ENCODE measurements around the gene NDUFS4. TPM values are rescaled to one million over a fixed set of nuclear protein-coding genes. Genes with fewer than 3 reads are reported as not detected.
"Not testable (repeated sequence)": the region's sequence is repeated elsewhere in the genome, so short reads cannot be mapped to it uniquely, and the experiment has no call there.

Gene NDUFS4
- polyA plus RNA-seq, 1 donor from 2014 or later, result 275 TPM

- Histone ChIP-seq H3K9me2 (ENCODE audit: insufficient read depth, low read length) (no peaks in the 10 kb centered on the region), H3K27me3 (ENCODE audit: insufficient read depth, low read depth, low read length) (no peaks in the 10 kb centered on the region), H3K9me3 (ENCODE audit: low read length) (no peaks in the 10 kb centered on the region), H2AFZ (ENCODE audit: low read depth, low read length) (no peak overlapping the region), H3F3A (ENCODE audit: insufficient read depth, low read length, poor library complexity, severe bottlenecking) (no peaks in the 10 kb centered on the region), H4K20me1 (ENCODE audit: insufficient read depth) (no peaks in the 10 kb centered on the region), H3K9ac (ENCODE audit: low read length) (no peak overlapping the region), H3K4me3 (ENCODE audit: low read length) (no peak overlapping the region), H3K79me2 (replicated peaks; ENCODE audit: insufficient read depth, low read length) (no peaks in the 10 kb centered on the region), H3K27ac (ENCODE audit: low read length) (no peak overlapping the region), H3K4me2 (ENCODE audit: low read length) (no peak overlapping the region), H3K36me3 (ENCODE audit: insufficient read depth, low read length) (no peaks in the 10 kb centered on the region)
- no peak for TF ChIP-seq CTCF (IDR thresholded peaks at IDR 0.05; ENCODE audit: poor library complexity, severe bottlenecking)
- TF ChIP-seq TAF1 (IDR thresholded peaks at IDR 0.05; ENCODE audit: low read depth), result no peak
- no peak for TF ChIP-seq EP300 (conservative IDR thresholded peaks at IDR 0.05; ENCODE audit: poor library complexity, severe bottlenecking)
- TF ChIP-seq MXI1 (conservative IDR thresholded peaks at IDR 0.05; ENCODE audit: poor library complexity, severe bottlenecking), result no peak
- no peak for TF ChIP-seq POLR2AphosphoS5 (IDR thresholded peaks at IDR 0.05)
- TF ChIP-seq EZH2 (IDR thresholded peaks at IDR 0.05; ENCODE audit: borderline replicate concordance, insufficient read depth, low read length, poor library complexity, severe bottlenecking), result no peak
- no peak for TF ChIP-seq RAD21 (conservative IDR thresholded peaks at IDR 0.05)
These were observed 130.6 kb downstream of the NDUFS4 start for GRCh38 chr5:53691014-53691413.

DNA sequence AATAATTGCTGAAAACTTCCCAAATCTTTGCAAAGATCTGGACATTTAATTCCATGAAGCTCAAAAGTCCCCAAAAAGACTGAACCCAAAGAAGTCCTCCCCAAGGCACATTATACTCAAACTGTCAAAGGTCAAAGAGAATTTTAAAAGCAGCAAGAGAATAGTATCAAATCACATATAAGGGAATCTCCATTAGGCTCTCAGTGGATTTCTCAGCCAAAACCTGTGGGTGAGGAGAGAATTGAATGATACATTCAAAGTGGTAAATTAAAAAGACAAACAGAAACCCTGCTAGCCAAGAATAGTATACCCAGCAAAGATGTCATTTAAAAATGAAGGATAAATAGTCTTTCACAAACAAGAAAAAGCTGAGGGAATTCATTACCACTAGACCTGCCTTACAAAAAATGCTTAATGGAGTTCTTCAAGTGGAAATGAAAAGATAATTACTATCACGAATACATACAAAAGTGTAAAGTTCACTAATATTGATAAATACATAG, 134.1 kb downstream of the NDUFS4 start:
- no peaks in the 10 kb centered on the region for H3F3A ChIP-seq (ENCODE audit: insufficient read depth, low read length, poor library complexity, severe bottlenecking)
- H3K36me3 ChIP-seq (ENCODE audit: insufficient read depth, low read length), result no peaks in the 10 kb centered on the region
- H3K79me2 ChIP-seq (replicated peaks; ENCODE audit: insufficient read depth, low read length), result no peaks in the 10 kb centered on the region
- TF ChIP-seq EP300 (conservative IDR thresholded peaks at IDR 0.05; ENCODE audit: poor library complexity, severe bottlenecking) (no peak), EZH2 (IDR thresholded peaks at IDR 0.05; ENCODE audit: borderline replicate concordance, insufficient read depth, low read length, poor library complexity, severe bottlenecking) (no peak), CTCF (IDR thresholded peaks at IDR 0.05; ENCODE audit: poor library complexity, severe bottlenecking) (no peak), MXI1 (conservative IDR thresholded peaks at IDR 0.05; ENCODE audit: poor library complexity, severe bottlenecking) (no peak), TAF1 (IDR thresholded peaks at IDR 0.05; ENCODE audit: low read depth) (no peak), POLR2AphosphoS5 (IDR thresholded peaks at IDR 0.05) (no peak)
- TF ChIP-seq, protein P1, sequence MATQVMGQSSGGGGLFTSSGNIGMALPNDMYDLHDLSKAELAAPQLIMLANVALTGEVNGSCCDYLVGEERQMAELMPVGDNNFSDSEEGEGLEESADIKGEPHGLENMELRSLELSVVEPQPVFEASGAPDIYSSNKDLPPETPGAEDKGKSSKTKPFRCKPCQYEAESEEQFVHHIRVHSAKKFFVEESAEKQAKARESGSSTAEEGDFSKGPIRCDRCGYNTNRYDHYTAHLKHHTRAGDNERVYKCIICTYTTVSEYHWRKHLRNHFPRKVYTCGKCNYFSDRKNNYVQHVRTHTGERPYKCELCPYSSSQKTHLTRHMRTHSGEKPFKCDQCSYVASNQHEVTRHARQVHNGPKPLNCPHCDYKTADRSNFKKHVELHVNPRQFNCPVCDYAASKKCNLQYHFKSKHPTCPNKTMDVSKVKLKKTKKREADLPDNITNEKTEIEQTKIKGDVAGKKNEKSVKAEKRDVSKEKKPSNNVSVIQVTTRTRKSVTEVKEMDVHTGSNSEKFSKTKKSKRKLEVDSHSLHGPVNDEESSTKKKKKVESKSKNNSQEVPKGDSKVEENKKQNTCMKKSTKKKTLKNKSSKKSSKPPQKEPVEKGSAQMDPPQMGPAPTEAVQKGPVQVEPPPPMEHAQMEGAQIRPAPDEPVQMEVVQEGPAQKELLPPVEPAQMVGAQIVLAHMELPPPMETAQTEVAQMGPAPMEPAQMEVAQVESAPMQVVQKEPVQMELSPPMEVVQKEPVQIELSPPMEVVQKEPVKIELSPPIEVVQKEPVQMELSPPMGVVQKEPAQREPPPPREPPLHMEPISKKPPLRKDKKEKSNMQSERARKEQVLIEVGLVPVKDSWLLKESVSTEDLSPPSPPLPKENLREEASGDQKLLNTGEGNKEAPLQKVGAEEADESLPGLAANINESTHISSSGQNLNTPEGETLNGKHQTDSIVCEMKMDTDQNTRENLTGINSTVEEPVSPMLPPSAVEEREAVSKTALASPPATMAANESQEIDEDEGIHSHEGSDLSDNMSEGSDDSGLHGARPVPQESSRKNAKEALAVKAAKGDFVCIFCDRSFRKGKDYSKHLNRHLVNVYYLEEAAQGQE (IDR thresholded peaks at IDR 0.05; ENCODE audit: borderline replicate concordance), result no peak
- no peak overlapping the region for H2AFZ ChIP-seq (ENCODE audit: low read depth, low read length)
- no peaks in the 10 kb centered on the region for H3K9me3 ChIP-seq (ENCODE audit: low read length)
- no peak overlapping the region for H3K4me2 ChIP-seq (ENCODE audit: low read length)
- H4K20me1 ChIP-seq (ENCODE audit: insufficient read depth), result no peaks in the 10 kb centered on the region
- no peaks in the 10 kb centered on the region for H3K27me3 ChIP-seq (ENCODE audit: insufficient read depth, low read depth, low read length)
- H3K27ac ChIP-seq (ENCODE audit: low read length), result no peak overlapping the region
- no peak overlapping the region for H3K9ac ChIP-seq (ENCODE audit: low read length)
- H3K9me2 ChIP-seq (ENCODE audit: insufficient read depth, low read length), result no peaks in the 10 kb centered on the region
- H3K4me3 ChIP-seq (ENCODE audit: low read length), result no peak overlapping the region

- not testable (repeated sequence) for H3K9me2 ChIP-seq (ENCODE audit: insufficient read depth, low read length); H2AFZ ChIP-seq (ENCODE audit: low read depth, low read length); H3K36me3 ChIP-seq (ENCODE audit: insufficient read depth, low read length); H3K4me3 ChIP-seq (ENCODE audit: low read length); H3K4me2 ChIP-seq (ENCODE audit: low read length); H3K79me2 ChIP-seq (replicated peaks; ENCODE audit: insufficient read depth, low read length); H3K9ac ChIP-seq (ENCODE audit: low read length); H3K9me3 ChIP-seq (ENCODE audit: low read length); H4K20me1 ChIP-seq (ENCODE audit: insufficient read depth); H3F3A ChIP-seq (ENCODE audit: insufficient read depth, low read length, poor library complexity, severe bottlenecking); H3K27ac ChIP-seq (ENCODE audit: low read length); H3K27me3 ChIP-seq (ENCODE audit: insufficient read depth, low read depth, low read length)
These were observed 150.0 kb downstream of the NDUFS4 start for GRCh38 chr5:53710405-53710804.

Measured in neural cell (in vitro differentiated cells).